Liver (tissue), 3 donors: ENCODE measurements around the gene HOXD9.

Source experiments
- EGR1 ChIP-seq, 2 donors: IDR thresholded peaks; 2 replicates each; pipeline ENCODE4 v1.6.1; 2016 to 2018; ENCODE audit warnings: antibody characterized with exemption in 2 of 2, low read depth in 2 of 2
- GABPA ChIP-seq, 2 donors: IDR thresholded peaks in 1 of 2; conservative IDR thresholded peaks in 1 of 2; 2 replicates each; pipeline ENCODE4 v1.6.1; 2016; ENCODE audit warnings: antibody characterized with exemption in 2 of 2, mild to moderate bottlenecking in 1 of 2, moderate library complexity in 1 of 2
- HNF4G ChIP-seq: IDR thresholded peaks from 2 replicates; pipeline ENCODE4 v1.6.1; 2016; ENCODE audit warnings: antibody characterized with exemption
- RAD21 ChIP-seq, 2 donors: IDR thresholded peaks; 2 replicates each; pipeline ENCODE4 v1.6.1; 2016; ENCODE audit warnings: antibody characterized with exemption in 2 of 2, mild to moderate bottlenecking in 2 of 2
- RXRA ChIP-seq, 2 donors: IDR thresholded peaks; 2 replicates each; pipeline ENCODE4 v1.6.1; 2017 to 2018; ENCODE audit warnings: antibody characterized with exemption in 2 of 2, mild to moderate bottlenecking in 1 of 2
- SP1 ChIP-seq: IDR thresholded peaks from 2 replicates; pipeline ENCODE4 v1.6.1; 2018; ENCODE audit warnings: antibody characterized with exemption, mild to moderate bottlenecking
- TAF1 ChIP-seq: conservative IDR thresholded peaks from 2 replicates; pipeline ENCODE4 v1.6.1; 2016; ENCODE audit warnings: antibody characterized with exemption, mild to moderate bottlenecking
- YY1 ChIP-seq: IDR thresholded peaks from 2 replicates; pipeline ENCODE4 v1.6.1; 2016; ENCODE audit warnings: antibody characterized with exemption, mild to moderate bottlenecking
- TF ChIP-seq, protein P1 (sequence below): IDR thresholded peaks from 2 replicates; pipeline ENCODE4 v1.6.1; 2016; ENCODE audit warnings: antibody characterized with exemption
- TF ChIP-seq, protein P2 (sequence below): IDR thresholded peaks from 2 replicates; pipeline ENCODE4 v1.6.1; 2016; ENCODE audit warnings: antibody characterized with exemption
- TF ChIP-seq, protein P3 (sequence below): fragments of 150-350 bp; IDR thresholded peaks from 2 replicates; pipeline ENCODE4 v1.5.1; 2017; ENCODE audit warnings: improper control_type of control experiment, low read depth, low read length; ENCODE audit not compliant: missing input control
- TF ChIP-seq, protein P4 (sequence below): IDR thresholded peaks from 2 replicates; pipeline ENCODE4 v1.6.1; 2016; ENCODE audit warnings: antibody characterized with exemption
- TF ChIP-seq, protein P5 (sequence below): IDR thresholded peaks from 2 replicates; pipeline ENCODE4 v1.6.1; 2016; ENCODE audit warnings: antibody characterized with exemption, mild to moderate bottlenecking
- donor health status: healthy.
- donor health status: healthy.

DNA sequence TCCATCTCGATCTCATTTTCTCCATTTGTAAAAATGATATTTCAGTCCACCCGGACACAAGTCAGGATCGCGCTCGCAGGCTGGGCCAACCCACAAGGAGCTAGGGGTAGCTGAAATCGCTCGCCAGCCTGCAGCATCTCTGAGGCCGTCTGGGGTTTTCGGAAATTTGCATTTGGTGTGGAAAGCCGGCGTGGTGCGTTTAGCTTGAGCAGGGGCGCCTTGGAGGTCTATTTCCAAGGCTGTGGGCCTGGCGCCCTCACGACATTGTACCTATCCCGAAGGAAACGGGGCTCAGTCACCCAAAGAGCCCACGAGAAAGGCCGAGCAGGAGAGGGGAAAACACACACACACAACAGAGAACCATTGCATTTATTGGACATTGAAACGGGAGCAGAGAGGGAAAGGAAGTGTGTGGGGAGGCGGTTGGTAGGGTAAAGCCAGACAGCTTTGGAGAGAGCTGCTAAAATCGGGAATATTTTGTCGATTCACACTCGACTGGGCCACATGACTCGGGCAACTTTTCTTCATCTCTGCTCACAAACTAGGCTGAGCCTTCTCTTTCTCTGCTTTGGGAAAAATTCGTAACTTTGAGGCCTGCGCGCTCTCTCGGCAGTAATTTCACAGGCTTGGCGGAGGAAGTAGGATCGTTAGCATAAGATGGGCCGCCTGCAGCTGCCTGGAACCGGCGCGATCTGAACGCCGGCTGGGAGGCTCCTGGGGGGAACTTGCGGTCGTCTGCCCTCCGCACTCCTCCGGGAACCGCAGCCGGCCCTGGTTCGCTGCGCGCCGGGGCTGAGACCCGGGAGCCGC, 5.9 kb downstream of the HOXD9 start:
- TF ChIP-seq, protein P1, sequence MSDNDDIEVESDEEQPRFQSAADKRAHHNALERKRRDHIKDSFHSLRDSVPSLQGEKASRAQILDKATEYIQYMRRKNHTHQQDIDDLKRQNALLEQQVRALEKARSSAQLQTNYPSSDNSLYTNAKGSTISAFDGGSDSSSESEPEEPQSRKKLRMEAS, result no peak
- TF ChIP-seq RAD21 (IDR thresholded peaks at IDR 0.05), result no peak
- TF ChIP-seq, protein P2, sequence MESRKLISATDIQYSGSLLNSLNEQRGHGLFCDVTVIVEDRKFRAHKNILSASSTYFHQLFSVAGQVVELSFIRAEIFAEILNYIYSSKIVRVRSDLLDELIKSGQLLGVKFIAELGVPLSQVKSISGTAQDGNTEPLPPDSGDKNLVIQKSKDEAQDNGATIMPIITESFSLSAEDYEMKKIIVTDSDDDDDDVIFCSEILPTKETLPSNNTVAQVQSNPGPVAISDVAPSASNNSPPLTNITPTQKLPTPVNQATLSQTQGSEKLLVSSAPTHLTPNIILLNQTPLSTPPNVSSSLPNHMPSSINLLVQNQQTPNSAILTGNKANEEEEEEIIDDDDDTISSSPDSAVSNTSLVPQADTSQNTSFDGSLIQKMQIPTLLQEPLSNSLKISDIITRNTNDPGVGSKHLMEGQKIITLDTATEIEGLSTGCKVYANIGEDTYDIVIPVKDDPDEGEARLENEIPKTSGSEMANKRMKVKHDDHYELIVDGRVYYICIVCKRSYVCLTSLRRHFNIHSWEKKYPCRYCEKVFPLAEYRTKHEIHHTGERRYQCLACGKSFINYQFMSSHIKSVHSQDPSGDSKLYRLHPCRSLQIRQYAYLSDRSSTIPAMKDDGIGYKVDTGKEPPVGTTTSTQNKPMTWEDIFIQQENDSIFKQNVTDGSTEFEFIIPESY, result no peak
- TF ChIP-seq, protein P3, sequence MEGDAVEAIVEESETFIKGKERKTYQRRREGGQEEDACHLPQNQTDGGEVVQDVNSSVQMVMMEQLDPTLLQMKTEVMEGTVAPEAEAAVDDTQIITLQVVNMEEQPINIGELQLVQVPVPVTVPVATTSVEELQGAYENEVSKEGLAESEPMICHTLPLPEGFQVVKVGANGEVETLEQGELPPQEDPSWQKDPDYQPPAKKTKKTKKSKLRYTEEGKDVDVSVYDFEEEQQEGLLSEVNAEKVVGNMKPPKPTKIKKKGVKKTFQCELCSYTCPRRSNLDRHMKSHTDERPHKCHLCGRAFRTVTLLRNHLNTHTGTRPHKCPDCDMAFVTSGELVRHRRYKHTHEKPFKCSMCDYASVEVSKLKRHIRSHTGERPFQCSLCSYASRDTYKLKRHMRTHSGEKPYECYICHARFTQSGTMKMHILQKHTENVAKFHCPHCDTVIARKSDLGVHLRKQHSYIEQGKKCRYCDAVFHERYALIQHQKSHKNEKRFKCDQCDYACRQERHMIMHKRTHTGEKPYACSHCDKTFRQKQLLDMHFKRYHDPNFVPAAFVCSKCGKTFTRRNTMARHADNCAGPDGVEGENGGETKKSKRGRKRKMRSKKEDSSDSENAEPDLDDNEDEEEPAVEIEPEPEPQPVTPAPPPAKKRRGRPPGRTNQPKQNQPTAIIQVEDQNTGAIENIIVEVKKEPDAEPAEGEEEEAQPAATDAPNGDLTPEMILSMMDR, result no peak
- TF ChIP-seq, protein P4, sequence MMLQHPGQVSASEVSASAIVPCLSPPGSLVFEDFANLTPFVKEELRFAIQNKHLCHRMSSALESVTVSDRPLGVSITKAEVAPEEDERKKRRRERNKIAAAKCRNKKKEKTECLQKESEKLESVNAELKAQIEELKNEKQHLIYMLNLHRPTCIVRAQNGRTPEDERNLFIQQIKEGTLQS, result no peak
- TF ChIP-seq, protein P5, sequence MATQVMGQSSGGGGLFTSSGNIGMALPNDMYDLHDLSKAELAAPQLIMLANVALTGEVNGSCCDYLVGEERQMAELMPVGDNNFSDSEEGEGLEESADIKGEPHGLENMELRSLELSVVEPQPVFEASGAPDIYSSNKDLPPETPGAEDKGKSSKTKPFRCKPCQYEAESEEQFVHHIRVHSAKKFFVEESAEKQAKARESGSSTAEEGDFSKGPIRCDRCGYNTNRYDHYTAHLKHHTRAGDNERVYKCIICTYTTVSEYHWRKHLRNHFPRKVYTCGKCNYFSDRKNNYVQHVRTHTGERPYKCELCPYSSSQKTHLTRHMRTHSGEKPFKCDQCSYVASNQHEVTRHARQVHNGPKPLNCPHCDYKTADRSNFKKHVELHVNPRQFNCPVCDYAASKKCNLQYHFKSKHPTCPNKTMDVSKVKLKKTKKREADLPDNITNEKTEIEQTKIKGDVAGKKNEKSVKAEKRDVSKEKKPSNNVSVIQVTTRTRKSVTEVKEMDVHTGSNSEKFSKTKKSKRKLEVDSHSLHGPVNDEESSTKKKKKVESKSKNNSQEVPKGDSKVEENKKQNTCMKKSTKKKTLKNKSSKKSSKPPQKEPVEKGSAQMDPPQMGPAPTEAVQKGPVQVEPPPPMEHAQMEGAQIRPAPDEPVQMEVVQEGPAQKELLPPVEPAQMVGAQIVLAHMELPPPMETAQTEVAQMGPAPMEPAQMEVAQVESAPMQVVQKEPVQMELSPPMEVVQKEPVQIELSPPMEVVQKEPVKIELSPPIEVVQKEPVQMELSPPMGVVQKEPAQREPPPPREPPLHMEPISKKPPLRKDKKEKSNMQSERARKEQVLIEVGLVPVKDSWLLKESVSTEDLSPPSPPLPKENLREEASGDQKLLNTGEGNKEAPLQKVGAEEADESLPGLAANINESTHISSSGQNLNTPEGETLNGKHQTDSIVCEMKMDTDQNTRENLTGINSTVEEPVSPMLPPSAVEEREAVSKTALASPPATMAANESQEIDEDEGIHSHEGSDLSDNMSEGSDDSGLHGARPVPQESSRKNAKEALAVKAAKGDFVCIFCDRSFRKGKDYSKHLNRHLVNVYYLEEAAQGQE, result no peak
- no peak for TF ChIP-seq GABPA (IDR thresholded peaks at IDR 0.05 in 1 of 2, conservative IDR thresholded peaks at IDR 0.05 in 1 of 2)
- no peak for TF ChIP-seq YY1
- TF ChIP-seq TAF1, result no peak
- TF ChIP-seq SP1, result no peak
- TF ChIP-seq RXRA (IDR thresholded peaks at IDR 0.05), result no peak
- TF ChIP-seq HNF4G, result no peak
- TF ChIP-seq EGR1 (IDR thresholded peaks at IDR 0.05; ENCODE audit: low read depth in 2 of 2), result no peak
